NCI-H2196 (cell line): ENCODE measurements around the gene MTA1.

Source experiments
- DNase-seq: peaks from one replicate; lab custom pipeline; 2025; ENCODE audit not compliant: unreplicated experiment; lab: John Stamatoyannopoulos, UW

Gene MTA1

GRCh38 chr14:105422695-105423487 is 3.3 kb downstream of the MTA1 start:
- DNase-seq = no peak

GRCh38 chr14:105423488-105424195 is 4.0 kb downstream of the MTA1 start:
- no peak for DNase-seq

- no peak for DNase-seq
Measured at GRCh38 chr14:105424861-105425260, 5.2 kb downstream of the MTA1 start.

GRCh38 chr14:105425823-105426247 is 6.2 kb downstream of the MTA1 start:
- DNase-seq = no peak

- DNase-seq = no peak
Measured at GRCh38 chr14:105426416-105427130, 6.9 kb downstream of the MTA1 start.

DNA sequence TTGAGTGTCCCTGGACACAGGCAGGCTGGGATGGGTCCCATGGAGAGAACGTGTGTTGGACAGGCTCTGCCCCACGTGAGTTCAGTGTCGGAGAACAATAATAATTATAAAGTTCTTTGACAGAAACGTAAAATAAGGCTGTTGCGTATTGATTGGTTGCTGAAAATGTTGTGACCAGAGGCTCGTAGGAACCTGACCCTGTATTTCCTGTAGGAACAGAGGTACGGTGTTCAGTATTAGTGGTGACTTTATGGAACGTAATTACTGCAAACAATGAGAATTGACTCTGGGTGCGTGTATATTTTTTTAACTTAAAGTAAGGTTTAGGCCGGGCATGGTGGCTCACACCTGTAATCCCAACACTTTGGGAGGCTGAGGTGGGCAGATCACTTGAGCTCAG is 7.8 kb downstream of the MTA1 start:
- DNase-seq = no peak

DNA sequence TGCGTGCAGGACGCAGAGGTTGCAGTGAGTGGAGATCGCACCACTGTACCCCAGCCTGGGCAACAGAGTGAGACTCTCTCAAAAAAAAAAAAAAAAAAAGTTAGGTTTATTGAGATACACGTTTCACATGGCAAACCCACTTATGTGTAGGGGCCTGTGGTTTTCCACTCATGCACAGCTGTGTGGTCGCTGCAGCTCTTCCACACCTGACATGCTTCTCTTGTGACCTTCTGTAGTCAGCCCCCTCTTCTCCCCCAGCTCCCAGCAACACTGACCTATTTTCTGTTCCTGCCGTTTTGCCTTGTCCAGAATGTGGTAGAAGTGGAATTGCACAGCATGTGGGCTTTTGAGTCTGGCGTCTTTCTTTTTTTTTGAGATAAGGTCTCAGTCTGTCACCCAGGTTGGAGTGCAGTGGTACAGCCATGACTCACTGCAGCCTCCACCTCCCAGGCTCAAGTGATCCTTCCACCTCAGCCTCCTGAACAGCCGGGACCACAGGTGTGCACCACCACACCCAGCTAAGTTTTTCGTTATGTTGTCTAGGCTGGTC is 8.4 kb downstream of the MTA1 start:
- DNase-seq = no peak

DNA sequence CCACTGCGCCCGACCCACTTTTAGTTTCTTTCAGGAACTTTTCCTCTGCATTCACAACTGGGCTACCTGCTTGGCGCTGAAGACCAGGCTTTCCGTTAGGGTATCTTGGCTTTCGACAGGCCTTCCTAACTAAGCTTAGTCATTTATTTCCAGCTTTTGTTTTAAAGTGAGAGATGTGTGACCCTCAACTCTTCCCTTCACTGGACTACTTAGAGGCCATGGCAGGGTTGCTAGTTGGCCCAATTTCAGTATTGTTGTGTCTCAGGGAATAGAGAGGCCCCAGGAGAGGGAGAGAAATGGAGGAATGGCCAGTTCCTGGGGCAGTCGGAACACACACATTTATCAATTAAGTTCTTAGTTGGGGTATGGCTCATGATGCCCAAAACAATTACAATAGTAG is 10.4 kb downstream of the MTA1 start:
- DNase-seq = no peak

GRCh38 chr14:105430565-105430964 is 10.9 kb downstream of the MTA1 start:
- DNase-seq = no peak

- no peak for DNase-seq
Measured at GRCh38 chr14:105431256-105431655, 11.6 kb downstream of the MTA1 start.

DNA sequence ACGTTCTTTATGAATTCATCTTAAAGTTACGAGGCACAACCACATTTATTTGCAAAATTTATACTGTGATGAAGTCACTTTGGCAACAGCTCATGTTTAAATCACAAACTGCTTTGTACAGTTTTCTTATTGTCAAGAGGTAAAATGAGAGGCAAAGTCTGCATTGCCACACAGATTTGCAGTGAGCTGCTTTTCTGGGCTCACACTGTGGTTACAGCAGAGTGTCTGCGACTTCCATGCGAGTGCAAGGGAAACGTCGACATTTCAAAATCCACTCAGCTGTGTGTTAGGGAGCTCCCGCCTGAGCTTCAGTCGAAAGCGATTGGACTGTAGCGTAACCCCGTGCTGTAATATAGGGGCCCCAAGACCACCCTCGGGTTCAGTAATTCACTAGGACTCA is 13.0 kb downstream of the MTA1 start:
- DNase-seq = no peak

DNA sequence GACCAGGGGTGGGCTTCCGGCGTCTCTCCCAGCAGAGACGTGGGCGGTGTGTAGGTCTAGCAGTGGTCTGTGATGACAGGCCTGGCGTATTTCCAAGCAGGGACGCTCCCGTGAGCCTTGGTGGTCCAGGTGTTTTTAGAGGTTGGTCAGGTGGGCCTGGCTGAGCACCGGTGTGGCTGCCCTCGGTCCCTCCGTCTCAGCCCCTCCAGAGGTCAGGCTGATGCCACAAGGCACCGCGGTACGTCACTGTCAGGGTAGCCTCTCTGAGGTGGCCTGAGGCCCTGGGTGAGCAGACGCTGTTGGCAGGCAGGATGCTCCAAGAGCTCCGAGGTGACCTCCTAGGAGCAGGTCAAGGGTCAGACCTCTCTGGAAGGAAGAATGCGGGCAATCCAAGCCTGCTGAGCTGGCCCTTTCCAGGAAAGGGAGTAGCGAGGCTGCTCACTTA is 13.6 kb downstream of the MTA1 start:
- DNase-seq = no peak

GRCh38 chr14:105436402-105436801 is 16.8 kb downstream of the MTA1 start:
- no peak for DNase-seq

GRCh38 chr14:105436891-105437722 is 17.5 kb downstream of the MTA1 start:
- DNase-seq = peak; percentile 1

DNA sequence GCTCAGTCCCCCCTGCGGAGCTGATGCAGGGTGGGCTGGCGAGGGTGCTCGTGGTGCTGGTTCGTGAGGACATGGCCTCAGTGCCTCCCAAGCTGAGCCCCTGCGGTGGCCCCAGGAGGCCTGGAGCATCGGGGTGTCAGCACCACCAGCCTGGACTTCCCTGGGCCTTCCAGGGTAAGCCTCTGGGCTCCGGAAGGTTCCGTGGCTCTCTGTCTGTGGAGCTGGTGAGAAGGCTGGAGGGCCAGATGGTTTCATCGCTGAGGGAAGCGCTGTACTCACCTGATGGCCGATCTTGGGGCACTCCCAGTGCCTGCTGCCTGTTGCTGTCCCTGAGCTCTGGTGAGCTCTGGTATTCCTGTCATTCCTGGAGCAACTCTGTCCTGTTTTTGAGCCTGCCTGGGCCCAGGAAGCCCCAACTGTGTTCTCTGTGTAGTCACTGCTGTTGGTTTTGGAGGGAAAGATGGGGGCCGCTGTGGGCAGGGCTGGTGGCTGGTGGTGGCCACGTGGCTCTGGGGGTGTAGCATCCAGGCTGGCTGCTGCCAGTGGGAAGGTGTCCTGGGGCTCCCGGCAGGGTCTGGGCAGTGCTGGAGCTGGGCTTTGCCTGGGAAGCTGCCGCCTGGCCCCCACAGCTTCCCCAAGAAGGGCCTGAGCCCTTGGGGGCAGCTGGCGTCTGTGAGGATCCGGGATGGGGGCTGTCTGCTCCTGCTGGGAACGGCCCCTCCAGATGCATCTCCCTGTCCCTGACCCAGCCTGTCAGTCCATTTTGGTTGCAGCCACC is 18.3 kb downstream of the MTA1 start:
- no peak for DNase-seq

DNA sequence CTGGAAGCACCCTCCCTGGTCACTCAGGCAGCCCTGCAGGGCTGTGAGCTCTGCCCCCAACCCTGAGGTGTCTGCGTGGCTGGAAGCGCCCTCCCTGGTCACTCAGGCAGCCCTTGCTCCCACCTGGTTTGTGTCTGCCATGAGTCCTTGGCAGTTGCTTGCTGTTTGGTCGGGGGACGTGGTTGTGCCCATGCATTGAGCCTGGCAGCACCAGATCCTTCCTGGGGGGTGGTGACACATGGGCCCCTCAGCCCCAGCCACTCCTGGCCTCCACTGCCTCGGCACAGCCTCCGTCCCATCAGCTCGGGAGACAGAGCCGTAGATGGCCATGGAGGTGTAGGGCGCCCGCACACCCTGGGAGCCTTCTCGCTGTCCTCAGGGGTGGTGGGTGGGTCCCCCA is 19.6 kb downstream of the MTA1 start:
- no peak for DNase-seq

DNA sequence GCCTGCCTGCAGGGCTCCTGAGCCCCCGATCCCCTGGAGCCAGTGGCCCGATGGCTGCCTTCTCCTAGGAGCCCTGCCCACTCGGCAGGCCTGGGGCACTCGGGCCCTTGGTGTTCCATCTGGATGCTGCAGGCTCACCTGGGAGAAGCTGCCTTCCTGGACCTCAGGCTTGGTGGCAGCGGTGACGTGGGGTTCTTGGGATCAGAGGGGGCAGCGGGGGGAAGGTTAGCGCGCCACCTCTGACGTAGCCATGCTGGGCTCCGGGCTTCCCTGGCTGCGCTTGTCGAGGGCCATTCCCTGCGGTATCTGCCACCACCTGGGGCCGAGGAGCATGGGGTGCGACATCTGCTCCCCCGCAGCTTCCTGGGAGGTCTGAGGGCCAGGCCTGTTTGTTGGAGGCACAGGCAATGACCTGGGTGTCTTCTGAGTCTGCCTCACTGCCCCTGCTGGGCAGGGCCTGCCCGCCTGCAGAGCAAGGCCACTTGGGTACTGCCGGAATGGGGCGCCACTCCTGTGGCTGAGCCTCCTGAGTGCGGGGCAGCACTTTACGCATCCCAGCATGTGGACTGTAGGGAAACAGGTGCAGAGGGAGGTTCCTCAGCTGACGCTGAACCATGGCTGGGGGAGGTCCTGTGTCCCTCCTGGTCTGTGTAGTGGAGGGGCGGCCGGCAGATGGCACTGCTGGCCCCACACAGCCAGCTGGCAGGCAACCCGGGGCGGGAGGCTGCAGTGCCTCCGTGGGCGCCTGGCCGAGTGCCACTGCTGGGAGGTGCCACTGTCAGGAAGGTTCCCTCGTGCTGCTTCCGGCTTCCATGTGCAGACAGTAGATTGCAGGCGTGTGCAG is 20.3 kb downstream of the MTA1 start:
- peak; percentile 39 for DNase-seq

GRCh38 chr14:105440554-105440900 is 20.9 kb downstream of the MTA1 start:
- DNase-seq = no peak

GRCh38 chr14:105440992-105441391 is 21.4 kb downstream of the MTA1 start:
- no peak for DNase-seq
